ENCODE measurements around the gene CNPY2. TPM values are rescaled to one million over a fixed set of nuclear protein-coding genes. Genes with fewer than 3 reads are reported as not detected.

Gene CNPY2
- total and polyA plus RNA-seq, 4 donors, result 24.6 to 163 (median 70.7) TPM

DNA sequence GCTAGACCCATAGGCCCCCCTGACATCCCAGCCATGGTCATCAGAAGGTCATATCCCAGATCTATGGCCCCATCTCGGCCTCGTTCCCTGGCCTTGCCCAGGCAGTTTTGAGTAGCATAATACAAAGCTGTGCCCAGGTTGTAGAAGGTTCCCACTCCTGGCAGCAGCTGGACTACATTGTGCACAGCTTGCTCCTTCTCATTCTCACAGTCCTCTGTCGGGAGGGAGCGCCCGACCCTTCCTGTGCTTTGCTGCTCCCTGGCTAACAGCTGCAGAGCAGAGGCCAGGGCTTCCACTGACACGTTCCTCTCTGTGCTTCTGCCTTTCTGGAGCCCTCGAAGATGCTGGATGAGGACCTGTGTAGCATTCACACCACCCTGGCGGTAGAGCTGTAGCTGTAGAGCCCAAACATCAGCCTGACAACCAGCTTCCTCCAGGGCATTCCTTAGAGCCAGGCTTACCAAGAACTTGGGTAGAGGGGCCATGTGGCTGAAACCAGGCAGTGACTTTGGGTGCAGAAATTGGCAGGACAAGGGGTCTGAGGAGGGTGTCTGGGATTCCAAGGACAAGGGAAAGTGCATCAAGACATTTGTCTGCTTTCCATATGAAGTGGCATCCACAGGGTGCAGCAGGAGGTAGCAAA lies 45.8 kb upstream of the CNPY2 start:
- DNase-seq (ENCODE audit: low spot score), result no peak
- Histone ChIP-seq H3K9me3 (ENCODE audit: control insufficient read depth in 4 of 4, low read length in 3 of 4) (no peaks in the 10 kb centered on the region), H3K36me3 (ENCODE audit: control insufficient read depth in 4 of 4, insufficient read depth in 3 of 4, low read depth in 1 of 4, low read length in 3 of 4) (peaks cover 0 to under 1% (median 0%) of the 10 kb centered on the region in 4 donors), H3K27me3 (ENCODE audit: control insufficient read depth in 4 of 4, insufficient read depth in 4 of 4, low read length in 3 of 4) (no peaks in the 10 kb centered on the region), H3K4me1 (ENCODE audit: control insufficient read depth in 4 of 4, insufficient read depth in 4 of 4, low read length in 3 of 4) (peaks cover 16 to 33% (median 24%) of the 10 kb centered on the region in 4 donors), H3K4me3 (ENCODE audit: low read depth in 1 of 3, low read length in 3 of 3) (peak overlapping the region; percentile 45 to 93 (median 80)), H3K9ac (ENCODE audit: low read depth in 1 of 2, low read length in 2 of 2) (peak overlapping the region; percentile 84 to 85), H3K27ac (ENCODE audit: low read depth in 1 of 2, low read length in 2 of 2) (peak overlapping the region; percentile 75 to 92)
- 39% methylated on average over 8 of the region's 8 CpGs for WGBS
- TF ChIP-seq SP1 (IDR thresholded peaks at IDR 0.05), result no peak
- TF ChIP-seq RAD21 (IDR thresholded peaks at IDR 0.05), result peak in 1 of 2 donors; percentile 37

DNA sequence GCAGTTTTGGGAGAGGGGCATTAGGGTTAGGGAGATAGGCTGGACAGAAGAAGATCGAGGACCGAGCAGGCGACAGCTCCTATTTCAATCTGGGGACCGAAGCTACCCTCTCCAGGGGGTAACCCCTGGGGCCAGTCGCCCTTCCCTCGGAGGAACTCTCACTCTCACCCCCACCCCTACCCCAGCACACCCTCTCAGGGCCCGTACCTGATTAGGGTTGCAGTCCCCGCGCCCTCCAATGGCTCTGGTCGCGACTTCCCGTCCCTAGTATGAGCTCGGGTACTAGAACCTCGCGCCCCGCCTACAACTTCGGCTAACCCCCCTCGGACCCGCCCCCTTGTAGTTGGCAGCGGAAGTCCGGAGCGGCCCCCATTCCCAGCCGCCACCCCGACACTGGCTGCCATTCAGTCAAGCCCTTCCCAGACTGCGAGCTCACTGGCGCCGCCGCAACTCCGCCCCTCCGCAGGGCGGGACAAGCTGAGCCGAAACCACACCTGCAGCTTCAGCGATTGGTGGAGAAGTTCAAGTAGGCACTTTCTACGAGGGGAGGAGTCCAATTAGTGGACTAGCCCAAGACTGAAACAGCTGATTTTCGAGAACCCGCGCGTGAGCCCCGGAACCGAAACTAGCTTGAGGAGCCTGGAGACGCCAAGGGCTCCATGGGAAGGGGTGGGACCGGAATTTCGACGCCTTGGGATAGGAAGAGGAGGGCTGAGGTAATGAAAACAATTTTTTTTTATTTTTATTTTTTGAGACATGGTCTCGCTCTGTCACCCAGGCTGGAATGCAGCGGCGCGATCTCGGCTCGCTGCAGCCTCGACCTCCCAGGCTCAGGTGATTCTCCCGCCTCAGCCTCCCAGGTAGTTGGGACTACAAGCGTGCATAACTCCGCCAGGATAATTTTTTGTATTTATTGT lies 44.3 kb upstream of the CNPY2 start, which contains the start of gene STAT2:
STAT2 (minus strand) TSS at position 257 of the 917 bp plus-strand sequence. CDS start 3,536 bp downstream, outside the sequence.
- H3K4me1 ChIP-seq (ENCODE audit: control insufficient read depth in 4 of 4, insufficient read depth in 4 of 4, low read length in 3 of 4), result peaks cover 12 to 37% (median 29%) of the 10 kb centered on the region in 4 donors
- peak within 1 kb of the TSS; percentile 85 to 93 for H3K9ac ChIP-seq (ENCODE audit: low read depth in 1 of 2, low read length in 2 of 2)
- under 1% methylated on average over 54 of the region's 54 CpGs for WGBS

More for the DNA sequence above, 44.3 kb upstream of the CNPY2 start, which contains the start of gene STAT2:
- Histone ChIP-seq H3K9me3 (ENCODE audit: control insufficient read depth in 4 of 4, low read length in 3 of 4) (no peaks in the 10 kb centered on the region), H3K4me3 (ENCODE audit: low read depth in 1 of 3, low read length in 3 of 3) (peak within 1 kb of the TSS; percentile 80 to 96 (median 89)), H3K36me3 (ENCODE audit: control insufficient read depth in 4 of 4, insufficient read depth in 3 of 4, low read depth in 1 of 4, low read length in 3 of 4) (peaks cover 6 to 15% (median 12%) of the 10 kb centered on the region in 4 donors), H3K27me3 (ENCODE audit: control insufficient read depth in 4 of 4, insufficient read depth in 4 of 4, low read length in 3 of 4) (no peaks in the 10 kb centered on the region), H3K27ac (ENCODE audit: low read depth in 1 of 2, low read length in 2 of 2) (peak within 1 kb of the TSS; percentile 75 to 92)
- TF ChIP-seq NR2F2 (IDR thresholded peaks at IDR 0.05) (peak; percentile 53), TAF1 (conservative IDR thresholded peaks at IDR 0.05) (peak; percentile 94), MAX (IDR thresholded peaks at IDR 0.05) (peak; percentile 96), GABPA (IDR thresholded peaks at IDR 0.05 in 1 of 2, conservative IDR thresholded peaks at IDR 0.05 in 1 of 2) (peak; percentile 57 to 88), FOXA2 (IDR thresholded peaks at IDR 0.05) (peak; percentile 58), JUND (IDR thresholded peaks at IDR 0.05) (peak; percentile 92), RXRA (IDR thresholded peaks at IDR 0.05) (peak; percentile 76 to 85), RAD21 (IDR thresholded peaks at IDR 0.05) (peak; percentile 40 to 64), HNF4A (conservative IDR thresholded peaks at IDR 0.05) (peak; percentile 78 to 82), FOXA1 (IDR thresholded peaks at IDR 0.05) (peak; percentile 89), HNF4G (IDR thresholded peaks at IDR 0.05) (peak; percentile 54), YY1 (IDR thresholded peaks at IDR 0.05) (peak; percentile 96), EGR1 (IDR thresholded peaks at IDR 0.05; ENCODE audit: low read depth in 2 of 2) (peak in 1 of 2 donors; percentile 40), SP1 (IDR thresholded peaks at IDR 0.05) (peak; percentile 96)
- TF ChIP-seq, protein P1, sequence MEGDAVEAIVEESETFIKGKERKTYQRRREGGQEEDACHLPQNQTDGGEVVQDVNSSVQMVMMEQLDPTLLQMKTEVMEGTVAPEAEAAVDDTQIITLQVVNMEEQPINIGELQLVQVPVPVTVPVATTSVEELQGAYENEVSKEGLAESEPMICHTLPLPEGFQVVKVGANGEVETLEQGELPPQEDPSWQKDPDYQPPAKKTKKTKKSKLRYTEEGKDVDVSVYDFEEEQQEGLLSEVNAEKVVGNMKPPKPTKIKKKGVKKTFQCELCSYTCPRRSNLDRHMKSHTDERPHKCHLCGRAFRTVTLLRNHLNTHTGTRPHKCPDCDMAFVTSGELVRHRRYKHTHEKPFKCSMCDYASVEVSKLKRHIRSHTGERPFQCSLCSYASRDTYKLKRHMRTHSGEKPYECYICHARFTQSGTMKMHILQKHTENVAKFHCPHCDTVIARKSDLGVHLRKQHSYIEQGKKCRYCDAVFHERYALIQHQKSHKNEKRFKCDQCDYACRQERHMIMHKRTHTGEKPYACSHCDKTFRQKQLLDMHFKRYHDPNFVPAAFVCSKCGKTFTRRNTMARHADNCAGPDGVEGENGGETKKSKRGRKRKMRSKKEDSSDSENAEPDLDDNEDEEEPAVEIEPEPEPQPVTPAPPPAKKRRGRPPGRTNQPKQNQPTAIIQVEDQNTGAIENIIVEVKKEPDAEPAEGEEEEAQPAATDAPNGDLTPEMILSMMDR (IDR thresholded peaks at IDR 0.05; ENCODE audit: low read depth, low read length, missing input control), result no peak
- TF ChIP-seq, protein P2, sequence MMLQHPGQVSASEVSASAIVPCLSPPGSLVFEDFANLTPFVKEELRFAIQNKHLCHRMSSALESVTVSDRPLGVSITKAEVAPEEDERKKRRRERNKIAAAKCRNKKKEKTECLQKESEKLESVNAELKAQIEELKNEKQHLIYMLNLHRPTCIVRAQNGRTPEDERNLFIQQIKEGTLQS (IDR thresholded peaks at IDR 0.05), result peak; percentile 43
- TF ChIP-seq, protein P3, sequence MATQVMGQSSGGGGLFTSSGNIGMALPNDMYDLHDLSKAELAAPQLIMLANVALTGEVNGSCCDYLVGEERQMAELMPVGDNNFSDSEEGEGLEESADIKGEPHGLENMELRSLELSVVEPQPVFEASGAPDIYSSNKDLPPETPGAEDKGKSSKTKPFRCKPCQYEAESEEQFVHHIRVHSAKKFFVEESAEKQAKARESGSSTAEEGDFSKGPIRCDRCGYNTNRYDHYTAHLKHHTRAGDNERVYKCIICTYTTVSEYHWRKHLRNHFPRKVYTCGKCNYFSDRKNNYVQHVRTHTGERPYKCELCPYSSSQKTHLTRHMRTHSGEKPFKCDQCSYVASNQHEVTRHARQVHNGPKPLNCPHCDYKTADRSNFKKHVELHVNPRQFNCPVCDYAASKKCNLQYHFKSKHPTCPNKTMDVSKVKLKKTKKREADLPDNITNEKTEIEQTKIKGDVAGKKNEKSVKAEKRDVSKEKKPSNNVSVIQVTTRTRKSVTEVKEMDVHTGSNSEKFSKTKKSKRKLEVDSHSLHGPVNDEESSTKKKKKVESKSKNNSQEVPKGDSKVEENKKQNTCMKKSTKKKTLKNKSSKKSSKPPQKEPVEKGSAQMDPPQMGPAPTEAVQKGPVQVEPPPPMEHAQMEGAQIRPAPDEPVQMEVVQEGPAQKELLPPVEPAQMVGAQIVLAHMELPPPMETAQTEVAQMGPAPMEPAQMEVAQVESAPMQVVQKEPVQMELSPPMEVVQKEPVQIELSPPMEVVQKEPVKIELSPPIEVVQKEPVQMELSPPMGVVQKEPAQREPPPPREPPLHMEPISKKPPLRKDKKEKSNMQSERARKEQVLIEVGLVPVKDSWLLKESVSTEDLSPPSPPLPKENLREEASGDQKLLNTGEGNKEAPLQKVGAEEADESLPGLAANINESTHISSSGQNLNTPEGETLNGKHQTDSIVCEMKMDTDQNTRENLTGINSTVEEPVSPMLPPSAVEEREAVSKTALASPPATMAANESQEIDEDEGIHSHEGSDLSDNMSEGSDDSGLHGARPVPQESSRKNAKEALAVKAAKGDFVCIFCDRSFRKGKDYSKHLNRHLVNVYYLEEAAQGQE (IDR thresholded peaks at IDR 0.05), result peak; percentile 90
- TF ChIP-seq, protein P4, sequence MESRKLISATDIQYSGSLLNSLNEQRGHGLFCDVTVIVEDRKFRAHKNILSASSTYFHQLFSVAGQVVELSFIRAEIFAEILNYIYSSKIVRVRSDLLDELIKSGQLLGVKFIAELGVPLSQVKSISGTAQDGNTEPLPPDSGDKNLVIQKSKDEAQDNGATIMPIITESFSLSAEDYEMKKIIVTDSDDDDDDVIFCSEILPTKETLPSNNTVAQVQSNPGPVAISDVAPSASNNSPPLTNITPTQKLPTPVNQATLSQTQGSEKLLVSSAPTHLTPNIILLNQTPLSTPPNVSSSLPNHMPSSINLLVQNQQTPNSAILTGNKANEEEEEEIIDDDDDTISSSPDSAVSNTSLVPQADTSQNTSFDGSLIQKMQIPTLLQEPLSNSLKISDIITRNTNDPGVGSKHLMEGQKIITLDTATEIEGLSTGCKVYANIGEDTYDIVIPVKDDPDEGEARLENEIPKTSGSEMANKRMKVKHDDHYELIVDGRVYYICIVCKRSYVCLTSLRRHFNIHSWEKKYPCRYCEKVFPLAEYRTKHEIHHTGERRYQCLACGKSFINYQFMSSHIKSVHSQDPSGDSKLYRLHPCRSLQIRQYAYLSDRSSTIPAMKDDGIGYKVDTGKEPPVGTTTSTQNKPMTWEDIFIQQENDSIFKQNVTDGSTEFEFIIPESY (IDR thresholded peaks at IDR 0.05), result peak; percentile 95
- peak; percentile 98 for DNase-seq (ENCODE audit: low spot score)

Measured in liver (tissue), 9 donors.